HEK293 (cell line): ENCODE measurements around the gene TLR9.

Experiments used
- CTCF ChIA-PET: fragments of 350-600 bp; formaldehyde crosslinking; extraction: SDS; loops from one replicate; lab custom pipeline; 2021; ENCODE audit warnings: antibody characterized with exemption; lab: Yijun Ruan, JAX
- POLR2A ChIA-PET: fragments of 300-600 bp; formaldehyde crosslinking; extraction: SDS; loops from one replicate; lab custom pipeline; 2020; ENCODE audit warnings: antibody characterized with exemption, inconsistent platforms; lab: Yijun Ruan, JAX
- H3K27ac ChIP-seq: fragments of 200-500 bp; sonication (Bioruptor generic); 2 replicates; pipeline ENCODE4 v1.5.1; 2014; ENCODE audit warnings: low read depth, low read length, control low read depth, inconsistent platforms; ENCODE audit errors: extremely low read depth
- H3K36me3 ChIP-seq, 2 experiments: fragments of 200-500 bp in 1 of 2; sonication (Bioruptor generic) in 1 of 2; 1 replicate in 1 of 2; 2 replicates in 1 of 2; pipeline ENCODE4 v1.5.1; 2014 to 2017; ENCODE audit warnings: inconsistent platforms in 2 of 2, low read length in 2 of 2; ENCODE audit not compliant: control insufficient read depth in 2 of 2, insufficient read depth in 1 of 2
- H3K4me1 ChIP-seq: fragments of 200-500 bp; sonication (Bioruptor generic); 2 replicates; pipeline ENCODE4 v1.5.1; 2014; ENCODE audit warnings: mild to moderate bottlenecking, low read length, inconsistent platforms; ENCODE audit not compliant: control insufficient read depth, insufficient read depth
- H3K4me3 ChIP-seq: 2 replicates; pipeline ENCODE4 v1.5.1; 2011; ENCODE audit warnings: low read depth, mild to moderate bottlenecking, control low read depth, low read length, moderate library complexity
- H3K9me3 ChIP-seq: fragments of 200-500 bp; sonication (Bioruptor generic); 2 replicates; pipeline ENCODE4 v1.5.1; 2014; ENCODE audit warnings: low read depth, low read length, inconsistent platforms; ENCODE audit not compliant: control insufficient read depth, insufficient read depth
- BCL11B ChIP-seq: fragments of 450-650 bp; formaldehyde crosslinking; IDR thresholded peaks from 2 replicates; pipeline ENCODE4 v1.5.1; 2016; ENCODE audit warnings: low read depth, missing biosample characterization, missing genetic modification characterization
- GLI4 ChIP-seq: fragments of 450-650 bp; formaldehyde crosslinking; IDR thresholded peaks from 2 replicates; pipeline ENCODE4 v1.5.1; 2016; ENCODE audit warnings: missing biosample characterization, missing genetic modification characterization
- PRDM1 ChIP-seq: fragments of 450-650 bp; formaldehyde crosslinking; IDR thresholded peaks from 2 replicates; pipeline ENCODE4; 2016; ENCODE audit warnings: missing biosample characterization, missing genetic modification characterization
- SCRT2 ChIP-seq: fragments of 450-650 bp; formaldehyde crosslinking; IDR thresholded peaks from 2 replicates; pipeline ENCODE4 v1.5.1; 2016; ENCODE audit warnings: missing biosample characterization, missing genetic modification characterization
- TRIM28 ChIP-seq: IDR thresholded peaks from 2 replicates; pipeline ENCODE4 v1.6.1; 2011; ENCODE audit warnings: low read length, control low read depth, borderline replicate concordance
- ZFP3 ChIP-seq: fragments of 450-650 bp; formaldehyde crosslinking; IDR thresholded peaks from 2 replicates; pipeline ENCODE4 v1.5.1; 2016; ENCODE audit warnings: low read depth, missing biosample characterization, missing genetic modification characterization
- ZFP41 ChIP-seq: fragments of 450-650 bp; formaldehyde crosslinking; IDR thresholded peaks from 2 replicates; pipeline ENCODE4 v1.5.1; 2016; ENCODE audit warnings: missing biosample characterization, missing genetic modification characterization, borderline replicate concordance
- ZNF174 ChIP-seq: fragments of 450-650 bp; formaldehyde crosslinking; IDR thresholded peaks from 2 replicates; pipeline ENCODE4 v1.5.0; 2017; ENCODE audit warnings: missing biosample characterization, mild to moderate bottlenecking, missing genetic modification characterization
- ZNF221 ChIP-seq: fragments of 450-650 bp; formaldehyde crosslinking; IDR thresholded peaks from 2 replicates; pipeline ENCODE4 v1.5.1; 2017; ENCODE audit warnings: missing biosample characterization, missing genetic modification characterization, borderline replicate concordance
- ZNF292 ChIP-seq: fragments of 450-650 bp; formaldehyde crosslinking; IDR thresholded peaks from 2 replicates; pipeline ENCODE4 v1.5.1; 2016; ENCODE audit warnings: low read depth, missing biosample characterization, missing genetic modification characterization, borderline replicate concordance
- ZNF394 ChIP-seq: fragments of 450-650 bp; formaldehyde crosslinking; IDR thresholded peaks from 2 replicates; pipeline ENCODE4 v1.5.1; 2016; ENCODE audit warnings: missing biosample characterization, missing genetic modification characterization, mild to moderate bottlenecking, moderate library complexity, borderline replicate concordance
- ZNF510 ChIP-seq: fragments of 450-650 bp; formaldehyde crosslinking; IDR thresholded peaks from 2 replicates; pipeline ENCODE4 v1.5.1; 2018; ENCODE audit warnings: mild to moderate bottlenecking, missing genetic modification characterization, missing biosample characterization; ENCODE audit not compliant: insufficient replicate concordance
- ZNF571 ChIP-seq: fragments of 450-650 bp; formaldehyde crosslinking; IDR thresholded peaks from 2 replicates; pipeline ENCODE4 v1.5.0; 2017; ENCODE audit warnings: missing biosample characterization, missing genetic modification characterization
- ZNF629 ChIP-seq: fragments of 450-650 bp; formaldehyde crosslinking; IDR thresholded peaks from 2 replicates; pipeline ENCODE4 v1.5.1; 2017; ENCODE audit warnings: missing biosample characterization, missing genetic modification characterization
- ZNF768 ChIP-seq: fragments of 450-650 bp; formaldehyde crosslinking; IDR thresholded peaks from 2 replicates; pipeline ENCODE4 v1.5.1; 2018; ENCODE audit warnings: missing biosample characterization, mild to moderate bottlenecking, missing genetic modification characterization
- TF ChIP-seq, protein P1 (sequence below): fragments of 450-650 bp; formaldehyde crosslinking; IDR thresholded peaks from 2 replicates; pipeline ENCODE4 v1.5.1; 2016; ENCODE audit warnings: missing biosample characterization, missing genetic modification characterization
- TF ChIP-seq, protein P2 (sequence below): fragments of 450-650 bp; formaldehyde crosslinking; IDR thresholded peaks from 2 replicates; pipeline ENCODE4 v1.5.1; 2016; ENCODE audit warnings: missing biosample characterization, missing genetic modification characterization
- TF ChIP-seq, protein P3 (sequence below): fragments of 450-650 bp; formaldehyde crosslinking; IDR thresholded peaks from 2 replicates; pipeline ENCODE4 v1.5.1; 2017; ENCODE audit warnings: missing biosample characterization, missing genetic modification characterization
- TF ChIP-seq, protein P4 (sequence below): fragments of 450-650 bp; formaldehyde crosslinking; IDR thresholded peaks from 2 replicates; pipeline ENCODE4 v1.5.1; 2016; ENCODE audit warnings: missing biosample characterization, missing genetic modification characterization
- TF ChIP-seq, protein P5 (sequence below): fragments of 450-650 bp; formaldehyde crosslinking; IDR thresholded peaks from 2 replicates; pipeline ENCODE4 v1.5.1; 2016; ENCODE audit warnings: missing biosample characterization, missing genetic modification characterization
- TF ChIP-seq, protein P6 (sequence below): fragments of 450-650 bp; formaldehyde crosslinking; IDR thresholded peaks from 2 replicates; pipeline ENCODE4 v1.5.1; 2017; ENCODE audit warnings: missing biosample characterization, missing genetic modification characterization

The TLR9 gene

DNA sequence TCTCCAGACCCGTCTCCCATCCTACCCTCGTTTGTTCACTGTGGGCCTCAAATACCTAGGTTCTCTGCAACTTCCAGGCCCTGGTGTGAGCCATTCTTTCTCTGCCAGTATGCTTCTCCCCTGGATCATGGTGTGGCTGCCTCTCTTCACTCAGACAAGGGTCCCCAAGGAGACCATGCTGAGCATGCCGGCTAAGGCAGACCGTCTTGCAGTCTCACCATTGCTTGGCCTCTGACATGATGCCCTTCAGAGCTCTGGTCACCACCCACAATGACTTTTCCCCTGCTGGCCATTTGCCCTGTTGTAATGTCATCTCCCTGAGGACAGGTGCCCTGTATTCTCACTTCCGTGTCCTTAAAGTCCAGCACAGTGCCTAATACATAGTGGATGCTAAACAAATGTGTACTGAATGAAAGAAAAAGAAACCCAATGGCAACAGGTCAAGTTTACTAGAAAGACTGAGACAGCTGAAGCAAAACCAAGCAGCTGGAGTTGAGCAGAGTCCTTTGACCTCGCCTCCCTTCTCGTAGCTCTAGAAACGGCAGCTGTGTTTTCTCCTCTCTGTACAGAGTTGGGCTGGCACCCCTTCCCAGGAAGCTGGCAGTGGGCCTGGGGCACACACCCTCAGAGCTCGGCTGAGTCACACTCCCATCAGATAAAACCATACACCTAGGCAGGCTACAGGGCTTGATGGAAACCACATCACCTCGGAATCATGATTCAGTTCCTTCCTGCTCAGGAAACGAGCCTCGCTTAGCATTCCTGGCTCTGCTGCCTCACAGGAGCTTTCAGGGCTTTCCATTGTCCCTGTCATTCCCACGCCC, 8.6 kb downstream of the TLR9 start:
- POLR2A ChIA-PET, result interaction anchor here (1.2 kb wide), 1 partner anchor 62 kb away, joined by 4 read pairs; the partner anchor contains the start of gene POC1A

DNA sequence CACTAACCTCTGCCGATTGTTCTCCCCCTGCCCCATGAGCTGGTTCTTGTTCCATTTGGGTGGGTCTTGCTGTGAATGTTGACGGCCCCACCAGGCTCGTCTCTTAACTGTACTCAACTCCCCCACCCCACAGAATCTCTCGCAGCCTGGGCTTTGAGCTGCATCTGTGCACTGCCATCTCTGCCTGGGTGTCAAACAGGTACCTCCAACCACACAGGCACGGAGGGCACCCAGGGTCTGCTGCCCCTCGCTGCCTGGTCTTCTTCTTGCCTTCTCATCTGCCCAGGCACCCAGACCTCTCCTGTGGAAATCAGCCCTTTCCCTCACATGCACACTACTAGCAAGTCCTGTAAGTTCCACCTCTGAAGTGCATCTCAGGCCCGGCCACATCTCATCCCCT, 10.1 kb downstream of the TLR9 start:
- TF ChIP-seq, protein P1, sequence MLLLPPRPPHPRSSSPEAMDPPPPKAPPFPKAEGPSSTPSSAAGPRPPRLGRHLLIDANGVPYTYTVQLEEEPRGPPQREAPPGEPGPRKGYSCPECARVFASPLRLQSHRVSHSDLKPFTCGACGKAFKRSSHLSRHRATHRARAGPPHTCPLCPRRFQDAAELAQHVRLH (tag by site-specific recombination), result no peak
- TF ChIP-seq BCL11B (no peak), ZNF629 (tag by site-specific recombination) (no peak), ZNF394 (tag by site-specific recombination) (no peak), PRDM1 (tag by site-specific recombination) (no peak), GLI4 (tag by site-specific recombination) (no peak), TRIM28 (no peak), ZNF174 (tag by site-specific recombination) (no peak), ZNF292 (no peak), ZFP3 (no peak), ZFP41 (tag by site-specific recombination) (no peak), ZNF768 (no peak)
- TF ChIP-seq, protein P2, sequence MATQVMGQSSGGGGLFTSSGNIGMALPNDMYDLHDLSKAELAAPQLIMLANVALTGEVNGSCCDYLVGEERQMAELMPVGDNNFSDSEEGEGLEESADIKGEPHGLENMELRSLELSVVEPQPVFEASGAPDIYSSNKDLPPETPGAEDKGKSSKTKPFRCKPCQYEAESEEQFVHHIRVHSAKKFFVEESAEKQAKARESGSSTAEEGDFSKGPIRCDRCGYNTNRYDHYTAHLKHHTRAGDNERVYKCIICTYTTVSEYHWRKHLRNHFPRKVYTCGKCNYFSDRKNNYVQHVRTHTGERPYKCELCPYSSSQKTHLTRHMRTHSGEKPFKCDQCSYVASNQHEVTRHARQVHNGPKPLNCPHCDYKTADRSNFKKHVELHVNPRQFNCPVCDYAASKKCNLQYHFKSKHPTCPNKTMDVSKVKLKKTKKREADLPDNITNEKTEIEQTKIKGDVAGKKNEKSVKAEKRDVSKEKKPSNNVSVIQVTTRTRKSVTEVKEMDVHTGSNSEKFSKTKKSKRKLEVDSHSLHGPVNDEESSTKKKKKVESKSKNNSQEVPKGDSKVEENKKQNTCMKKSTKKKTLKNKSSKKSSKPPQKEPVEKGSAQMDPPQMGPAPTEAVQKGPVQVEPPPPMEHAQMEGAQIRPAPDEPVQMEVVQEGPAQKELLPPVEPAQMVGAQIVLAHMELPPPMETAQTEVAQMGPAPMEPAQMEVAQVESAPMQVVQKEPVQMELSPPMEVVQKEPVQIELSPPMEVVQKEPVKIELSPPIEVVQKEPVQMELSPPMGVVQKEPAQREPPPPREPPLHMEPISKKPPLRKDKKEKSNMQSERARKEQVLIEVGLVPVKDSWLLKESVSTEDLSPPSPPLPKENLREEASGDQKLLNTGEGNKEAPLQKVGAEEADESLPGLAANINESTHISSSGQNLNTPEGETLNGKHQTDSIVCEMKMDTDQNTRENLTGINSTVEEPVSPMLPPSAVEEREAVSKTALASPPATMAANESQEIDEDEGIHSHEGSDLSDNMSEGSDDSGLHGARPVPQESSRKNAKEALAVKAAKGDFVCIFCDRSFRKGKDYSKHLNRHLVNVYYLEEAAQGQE, result no peak
- TF ChIP-seq, protein P3, sequence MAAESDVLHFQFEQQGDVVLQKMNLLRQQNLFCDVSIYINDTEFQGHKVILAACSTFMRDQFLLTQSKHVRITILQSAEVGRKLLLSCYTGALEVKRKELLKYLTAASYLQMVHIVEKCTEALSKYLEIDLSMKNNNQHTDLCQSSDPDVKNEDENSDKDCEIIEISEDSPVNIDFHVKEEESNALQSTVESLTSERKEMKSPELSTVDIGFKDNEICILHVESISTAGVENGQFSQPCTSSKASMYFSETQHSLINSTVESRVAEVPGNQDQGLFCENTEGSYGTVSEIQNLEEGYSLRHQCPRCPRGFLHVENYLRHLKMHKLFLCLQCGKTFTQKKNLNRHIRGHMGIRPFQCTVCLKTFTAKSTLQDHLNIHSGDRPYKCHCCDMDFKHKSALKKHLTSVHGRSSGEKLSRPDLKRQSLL (tag by site-specific recombination), result no peak
- TF ChIP-seq, protein P4, sequence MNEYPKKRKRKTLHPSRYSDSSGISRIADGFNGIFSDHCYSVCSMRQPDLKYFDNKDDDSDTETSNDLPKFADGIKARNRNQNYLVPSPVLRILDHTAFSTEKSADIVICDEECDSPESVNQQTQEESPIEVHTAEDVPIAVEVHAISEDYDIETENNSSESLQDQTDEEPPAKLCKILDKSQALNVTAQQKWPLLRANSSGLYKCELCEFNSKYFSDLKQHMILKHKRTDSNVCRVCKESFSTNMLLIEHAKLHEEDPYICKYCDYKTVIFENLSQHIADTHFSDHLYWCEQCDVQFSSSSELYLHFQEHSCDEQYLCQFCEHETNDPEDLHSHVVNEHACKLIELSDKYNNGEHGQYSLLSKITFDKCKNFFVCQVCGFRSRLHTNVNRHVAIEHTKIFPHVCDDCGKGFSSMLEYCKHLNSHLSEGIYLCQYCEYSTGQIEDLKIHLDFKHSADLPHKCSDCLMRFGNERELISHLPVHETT (tag by site-specific recombination), result no peak
- no peak overlapping the region for H3K27ac ChIP-seq
- peaks cover 8 to 57% of the 10 kb centered on the region in 2 experiments; a peak in 2 of 3 replicates for H3K36me3 ChIP-seq
- no peaks in the 10 kb centered on the region for H3K4me1 ChIP-seq
- CTCF ChIA-PET, result interaction anchor here (0.6 to 1.1 kb wide), 2 partner anchors 16 to 122 kb away, joined by 3 read pairs; no protein-coding TSS in a partner anchor
- POLR2A ChIA-PET, result no interaction called here
- H3K4me3 ChIP-seq, result no peak overlapping the region
- no peaks in the 10 kb centered on the region for H3K9me3 ChIP-seq

More for the DNA sequence above, 8.6 kb downstream of the TLR9 start:
- no peaks in the 10 kb centered on the region for H3K9me3 ChIP-seq
- no peak overlapping the region for H3K4me3 ChIP-seq
- H3K27ac ChIP-seq, result no peak overlapping the region
- peaks cover 4 to 43% of the 10 kb centered on the region in 2 experiments; a peak in 2 of 3 replicates for H3K36me3 ChIP-seq
- CTCF ChIA-PET, result interaction anchor here (1.2 to 1.5 kb wide), 2 partner anchors 12 to 123 kb away, joined by 4 read pairs; no protein-coding TSS in a partner anchor
- TF ChIP-seq, protein P5, sequence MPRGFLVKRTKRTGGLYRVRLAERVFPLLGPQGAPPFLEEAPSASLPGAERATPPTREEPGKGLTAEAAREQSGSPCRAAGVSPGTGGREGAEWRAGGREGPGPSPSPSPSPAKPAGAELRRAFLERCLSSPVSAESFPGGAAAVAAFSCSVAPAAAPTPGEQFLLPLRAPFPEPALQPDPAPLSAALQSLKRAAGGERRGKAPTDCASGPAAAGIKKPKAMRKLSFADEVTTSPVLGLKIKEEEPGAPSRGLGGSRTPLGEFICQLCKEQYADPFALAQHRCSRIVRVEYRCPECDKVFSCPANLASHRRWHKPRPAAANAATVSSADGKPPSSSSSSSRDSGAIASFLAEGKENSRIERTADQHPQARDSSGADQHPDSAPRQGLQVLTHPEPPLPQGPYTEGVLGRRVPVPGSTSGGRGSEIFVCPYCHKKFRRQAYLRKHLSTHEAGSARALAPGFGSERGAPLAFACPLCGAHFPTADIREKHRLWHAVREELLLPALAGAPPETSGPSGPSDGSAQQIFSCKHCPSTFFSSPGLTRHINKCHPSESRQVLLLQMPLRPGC (tag by site-specific recombination), result no peak
- TF ChIP-seq ZNF174 (tag by site-specific recombination) (no peak), ZNF292 (no peak), ZNF510 (tag by site-specific recombination) (no peak), SCRT2 (tag by site-specific recombination) (peak; percentile 72), ZNF221 (tag by site-specific recombination) (no peak), PRDM1 (tag by site-specific recombination) (no peak), ZNF571 (tag by site-specific recombination) (no peak)
- TF ChIP-seq, protein P6, sequence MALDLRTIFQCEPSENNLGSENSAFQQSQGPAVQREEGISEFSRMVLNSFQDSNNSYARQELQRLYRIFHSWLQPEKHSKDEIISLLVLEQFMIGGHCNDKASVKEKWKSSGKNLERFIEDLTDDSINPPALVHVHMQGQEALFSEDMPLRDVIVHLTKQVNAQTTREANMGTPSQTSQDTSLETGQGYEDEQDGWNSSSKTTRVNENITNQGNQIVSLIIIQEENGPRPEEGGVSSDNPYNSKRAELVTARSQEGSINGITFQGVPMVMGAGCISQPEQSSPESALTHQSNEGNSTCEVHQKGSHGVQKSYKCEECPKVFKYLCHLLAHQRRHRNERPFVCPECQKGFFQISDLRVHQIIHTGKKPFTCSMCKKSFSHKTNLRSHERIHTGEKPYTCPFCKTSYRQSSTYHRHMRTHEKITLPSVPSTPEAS (tag by site-specific recombination), result no peak
- TF ChIP-seq, all 188 proteins: peak for 1
- no peaks in the 10 kb centered on the region for H3K4me1 ChIP-seq
